Measurements from ENCODE around the gene NHLRC2.
A peak's percentile ranks its signal among the peaks of the same experiment; 100 is the strongest.
"Not testable (repeated sequence)": the region's sequence is repeated elsewhere in the genome, so short reads cannot be mapped to it uniquely, and the experiment has no call there.

Gene NHLRC2

DNA sequence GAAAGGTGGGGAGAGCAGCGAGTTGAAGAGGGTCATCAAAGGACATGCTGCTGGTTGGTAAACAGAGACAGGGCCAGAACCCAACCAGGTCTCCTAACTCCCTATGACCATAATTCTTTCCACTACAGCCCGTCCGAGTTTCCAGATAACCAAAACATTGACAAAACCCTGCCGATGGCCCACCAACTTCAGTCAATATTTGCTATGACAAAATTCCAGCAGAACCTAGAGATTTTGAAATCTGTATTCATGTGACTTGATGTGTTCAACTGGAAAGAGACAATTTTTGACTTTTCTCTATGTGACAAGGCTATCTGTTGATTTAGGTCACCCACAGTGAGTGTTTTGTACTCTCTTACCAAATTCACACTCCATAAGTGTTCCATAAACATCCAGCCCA, 86.7 kb downstream of the NHLRC2 start:
- DNase-seq (ENCODE audit: low read depth in 2 of 2), result no peak

DNA sequence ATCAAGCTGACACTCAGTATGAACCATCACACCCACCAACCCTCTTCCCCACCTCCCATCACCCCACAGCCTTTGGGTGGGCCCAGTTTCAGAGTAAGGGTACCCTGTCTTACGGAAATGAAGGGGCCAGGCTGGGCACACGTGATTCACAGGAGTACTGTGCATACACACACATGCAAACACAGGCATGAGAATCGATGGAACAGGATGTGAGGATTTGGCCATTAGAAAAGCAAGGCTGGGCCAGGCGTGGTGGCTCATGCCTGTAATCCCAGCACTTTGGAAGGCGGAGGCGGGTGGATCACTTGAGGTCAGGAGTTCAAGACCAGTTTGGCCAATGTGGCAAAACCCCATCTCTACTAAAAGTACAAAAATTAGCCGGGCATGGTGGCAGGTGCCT, 88.7 kb downstream of the NHLRC2 start:
- DNase-seq (ENCODE audit: low read depth in 2 of 2), result not testable (repeated sequence)

GRCh38 chr10:113945075-113945686, 90.7 kb downstream of the NHLRC2 start:
- no peak for DNase-seq (ENCODE audit: low read depth in 2 of 2)

- DNase-seq (ENCODE audit: low read depth in 2 of 2), result no peak
Observed at GRCh38 chr10:113945687-113946085, 91.2 kb downstream of the NHLRC2 start.

- no peak for DNase-seq (ENCODE audit: low read depth in 2 of 2)
Observed at GRCh38 chr10:113947184-113948041, 93.0 kb downstream of the NHLRC2 start.

- no peak for DNase-seq (ENCODE audit: low read depth in 2 of 2)
Observed at GRCh38 chr10:113948048-113948447, 93.6 kb downstream of the NHLRC2 start.

GRCh38 chr10:113950268-113950667, 95.8 kb downstream of the NHLRC2 start:
- DNase-seq (ENCODE audit: low read depth in 2 of 2), result no peak

DNA sequence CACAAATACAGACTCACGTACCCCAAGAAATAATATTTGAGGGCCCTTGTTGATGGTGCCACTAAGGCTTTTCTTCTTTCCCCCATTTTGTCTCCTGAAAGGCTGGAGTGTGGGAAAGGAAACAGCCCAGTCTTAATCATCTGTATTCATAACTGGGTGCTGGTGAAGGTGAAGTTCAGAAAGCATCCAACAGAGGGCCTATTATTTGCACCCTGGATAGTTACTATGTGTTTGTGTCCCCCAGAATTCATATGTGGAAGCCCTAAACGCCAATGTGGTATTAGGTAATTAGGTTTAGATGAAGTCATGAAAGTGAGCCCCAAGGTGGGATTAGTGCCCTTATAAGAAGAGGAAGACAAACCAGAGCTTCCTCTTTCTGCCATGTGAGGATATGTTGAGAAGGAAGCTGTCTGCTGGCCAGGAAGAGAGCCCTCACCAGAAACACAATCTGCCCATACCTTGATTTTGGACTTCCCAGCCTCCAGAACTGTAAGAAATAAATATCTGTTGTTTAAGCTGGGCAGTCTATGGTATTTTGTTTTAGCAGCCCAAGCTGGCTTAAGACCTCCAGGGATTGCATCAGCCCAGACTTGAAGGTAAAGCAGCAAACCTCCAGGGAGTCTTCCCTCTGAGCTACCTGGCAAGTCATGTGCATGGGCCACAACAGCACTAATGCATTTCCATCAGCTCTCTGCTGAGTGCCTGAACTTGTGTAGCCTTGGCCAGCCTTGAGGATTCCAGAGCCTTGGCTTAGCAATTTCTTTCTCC, 99.2 kb downstream of the NHLRC2 start:
- no peak for DNase-seq (ENCODE audit: low read depth in 2 of 2)

DNA sequence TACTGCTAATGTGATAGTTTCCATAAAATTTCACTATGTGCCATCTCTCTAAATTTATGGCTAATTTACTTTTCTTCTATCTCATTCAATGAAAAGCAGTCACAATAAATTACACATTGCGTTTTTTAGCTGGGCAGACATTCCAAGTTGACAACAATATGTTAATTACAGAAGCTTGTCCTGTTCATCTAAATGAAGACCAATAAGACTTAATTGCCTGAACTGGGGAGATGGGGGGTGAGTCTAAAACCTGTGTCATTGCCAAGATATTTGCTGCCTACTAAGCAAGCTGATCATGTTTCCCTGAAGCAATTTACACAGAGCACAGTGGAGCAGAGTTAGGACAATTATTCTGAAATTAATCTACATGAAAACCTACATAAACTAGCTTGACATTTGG, 99.9 kb downstream of the NHLRC2 start:
- DNase-seq (ENCODE audit: low read depth in 2 of 2), result no peak

GRCh38 chr10:113957013-113957412, 102.6 kb downstream of the NHLRC2 start:
- DNase-seq (ENCODE audit: low read depth in 2 of 2), result no peak

DNA sequence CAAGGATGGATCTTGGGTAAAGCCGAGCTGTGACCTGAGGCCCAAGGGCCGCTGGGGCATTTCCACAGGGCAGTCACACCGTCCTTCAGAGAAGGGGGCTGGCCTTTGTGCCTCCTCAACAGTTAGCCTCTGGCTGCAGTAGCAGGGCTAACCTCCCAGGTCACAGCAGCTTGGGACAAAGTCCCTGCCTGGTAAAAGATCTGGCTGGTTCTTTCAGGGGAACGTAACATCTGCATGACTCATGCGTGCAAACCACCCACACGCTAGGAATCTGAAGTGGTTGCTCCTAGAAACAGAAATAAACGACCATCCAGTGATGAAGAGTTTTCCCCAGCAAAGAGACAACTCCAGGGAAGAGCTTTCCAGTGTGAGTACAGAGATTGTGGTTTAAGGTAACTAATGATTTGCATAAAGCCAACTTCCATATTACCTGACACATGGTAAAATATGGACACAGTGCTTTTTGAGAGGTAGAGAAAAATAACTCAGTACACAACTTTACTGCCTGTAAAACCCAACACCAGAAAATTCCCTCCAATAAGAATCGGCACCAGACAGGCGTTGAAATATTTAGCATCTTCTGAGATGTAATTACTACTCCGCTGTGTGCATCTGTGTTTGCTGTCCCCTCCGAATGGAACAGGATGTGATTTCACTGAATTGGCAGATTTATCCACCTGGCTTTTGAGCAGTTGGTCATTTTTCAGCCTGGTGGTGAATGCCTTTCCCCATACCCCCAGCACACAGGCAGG, 104.3 kb downstream of the NHLRC2 start:
- no peak for DNase-seq (ENCODE audit: low read depth in 2 of 2)

DNA sequence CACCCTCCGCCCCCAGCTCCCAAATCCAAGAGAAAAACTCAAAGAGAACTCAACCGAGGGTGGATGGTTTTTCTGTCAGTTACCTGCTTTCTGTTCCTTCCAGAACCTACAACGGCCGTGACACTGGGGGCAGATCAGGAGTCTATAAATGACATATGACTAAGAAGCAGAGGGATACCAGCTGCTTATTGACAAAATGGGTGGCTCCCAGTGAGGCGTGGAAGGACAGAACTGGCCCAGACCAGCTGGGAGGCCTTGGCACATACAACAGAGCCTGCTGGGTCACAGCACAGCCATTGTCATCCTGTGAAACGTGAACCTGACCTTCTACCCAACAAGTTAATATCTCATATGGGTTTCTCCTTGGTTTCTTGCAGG, 104.9 kb downstream of the NHLRC2 start:
- no peak for DNase-seq (ENCODE audit: low read depth in 2 of 2)

- DNase-seq (ENCODE audit: low read depth in 2 of 2), result no peak
Observed at GRCh38 chr10:113960617-113961181, 106.2 kb downstream of the NHLRC2 start.

- DNase-seq (ENCODE audit: low read depth in 2 of 2), result peak in 1 of 2 donors; percentile 35
Observed at GRCh38 chr10:113961182-113962031, 106.9 kb downstream of the NHLRC2 start.

GRCh38 chr10:113965077-113965476, 110.6 kb downstream of the NHLRC2 start:
- no peak for DNase-seq (ENCODE audit: low read depth in 2 of 2)

DNA sequence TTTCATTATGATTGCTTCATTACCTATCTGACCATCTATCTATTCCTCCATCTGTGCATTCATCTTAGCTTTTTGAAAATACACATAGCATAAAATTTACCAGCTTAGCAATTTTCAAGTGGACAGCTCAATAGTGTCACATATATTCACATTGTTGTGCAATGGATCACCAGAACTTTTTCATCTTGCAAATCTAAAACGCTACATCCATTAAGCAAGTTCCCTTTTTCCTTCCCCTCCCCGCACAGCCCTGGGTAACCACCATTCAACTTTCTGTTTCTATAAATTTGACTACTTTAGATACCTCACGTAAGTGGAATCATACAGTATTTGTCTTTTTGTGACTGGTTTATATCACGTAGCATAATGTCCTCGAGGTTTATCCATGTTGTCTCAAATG, 111.2 kb downstream of the NHLRC2 start:
- DNase-seq (ENCODE audit: low read depth in 2 of 2), result no peak
